Measurements from ENCODE around the gene ATP8B1. TPM values are rescaled to one million over a fixed set of nuclear protein-coding genes. Genes with fewer than 3 reads are reported as not detected.
A peak's percentile ranks its signal among the peaks of the same experiment; 100 is the strongest.

ATP8B1 gene
- total and polyA plus RNA-seq, 8 donors, result 16.4 to 26.6 (median 19.1) TPM

DNA sequence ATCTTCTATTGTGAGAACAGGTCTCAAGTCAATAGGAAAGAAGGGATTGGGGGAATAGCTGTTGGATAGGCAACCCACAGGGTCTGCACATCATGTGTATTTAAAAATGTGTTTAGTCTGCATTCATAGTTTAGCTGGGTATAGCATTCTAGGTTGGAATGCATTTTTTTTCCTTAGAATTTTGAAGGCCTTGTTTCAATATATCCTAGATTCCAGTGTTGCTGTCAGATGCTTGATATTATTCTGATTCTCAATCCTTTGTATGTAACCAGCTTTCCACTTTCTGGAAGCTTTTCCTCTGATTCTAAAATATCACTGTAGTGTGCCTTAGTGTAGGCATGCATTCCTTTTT lies 9.0 kb upstream of the ATP8B1 start:
- TF ChIP-seq, protein P1, sequence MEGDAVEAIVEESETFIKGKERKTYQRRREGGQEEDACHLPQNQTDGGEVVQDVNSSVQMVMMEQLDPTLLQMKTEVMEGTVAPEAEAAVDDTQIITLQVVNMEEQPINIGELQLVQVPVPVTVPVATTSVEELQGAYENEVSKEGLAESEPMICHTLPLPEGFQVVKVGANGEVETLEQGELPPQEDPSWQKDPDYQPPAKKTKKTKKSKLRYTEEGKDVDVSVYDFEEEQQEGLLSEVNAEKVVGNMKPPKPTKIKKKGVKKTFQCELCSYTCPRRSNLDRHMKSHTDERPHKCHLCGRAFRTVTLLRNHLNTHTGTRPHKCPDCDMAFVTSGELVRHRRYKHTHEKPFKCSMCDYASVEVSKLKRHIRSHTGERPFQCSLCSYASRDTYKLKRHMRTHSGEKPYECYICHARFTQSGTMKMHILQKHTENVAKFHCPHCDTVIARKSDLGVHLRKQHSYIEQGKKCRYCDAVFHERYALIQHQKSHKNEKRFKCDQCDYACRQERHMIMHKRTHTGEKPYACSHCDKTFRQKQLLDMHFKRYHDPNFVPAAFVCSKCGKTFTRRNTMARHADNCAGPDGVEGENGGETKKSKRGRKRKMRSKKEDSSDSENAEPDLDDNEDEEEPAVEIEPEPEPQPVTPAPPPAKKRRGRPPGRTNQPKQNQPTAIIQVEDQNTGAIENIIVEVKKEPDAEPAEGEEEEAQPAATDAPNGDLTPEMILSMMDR (IDR thresholded peaks at IDR 0.05), result no peak
- Histone ChIP-seq H3K27ac (no peak overlapping the region), H3K4me3 (no peak overlapping the region), H3K36me3 (no peaks in the 10 kb centered on the region), H3K27me3 (no peaks in the 10 kb centered on the region), H3K4me1 (peaks cover 0 to 5% of the 10 kb centered on the region in 2 donors), H3K9me3 (peaks cover 0 to 12% of the 10 kb centered on the region in 2 donors)
- no peak for DNase-seq
- no peak for ATAC-seq
- intact Hi-C loops (cut with DNase I), result no loop called here

DNA sequence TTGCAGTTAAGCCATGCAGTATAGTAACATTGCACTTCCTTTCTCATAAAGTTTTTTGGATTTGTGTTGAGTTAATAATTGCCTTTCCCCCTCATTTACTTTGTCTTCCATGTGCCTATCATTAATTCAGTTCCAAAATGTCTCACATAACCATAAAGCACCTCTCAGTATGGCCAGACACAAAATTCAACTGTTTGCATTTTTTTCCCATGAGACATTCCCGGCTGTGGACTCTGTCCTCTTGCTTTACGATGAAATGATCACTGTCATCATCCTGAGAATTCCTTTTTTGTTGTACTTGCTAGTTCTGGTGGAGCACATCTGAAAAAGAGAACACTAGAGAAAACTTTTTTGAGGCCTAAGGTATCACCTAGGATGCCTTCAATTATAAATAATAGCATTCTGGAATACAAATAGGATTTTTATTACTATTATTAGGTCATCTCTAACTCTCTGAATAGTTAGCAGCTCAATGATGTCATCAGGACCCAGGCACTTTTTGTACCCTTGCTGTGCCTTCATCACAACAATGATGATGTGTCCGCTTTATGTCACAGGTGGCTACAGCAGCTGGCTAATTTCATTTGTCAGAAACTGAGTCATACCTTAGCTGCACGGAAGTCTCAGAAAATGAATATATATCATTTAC lies 8.5 kb upstream of the ATP8B1 start:
- Histone ChIP-seq H3K27ac (no peak overlapping the region), H3K9me3 (peaks cover 0 to 12% of the 10 kb centered on the region in 2 donors), H3K27me3 (no peaks in the 10 kb centered on the region), H3K4me3 (no peak overlapping the region), H3K4me1 (peaks cover 0 to 5% of the 10 kb centered on the region in 2 donors), H3K36me3 (no peaks in the 10 kb centered on the region)
- DNase-seq (no peak), ATAC-seq (no peak)
- TF ChIP-seq, protein P1 (IDR thresholded peaks at IDR 0.05), result no peak
- intact Hi-C loops (cut with DNase I), result no loop called here

DNA sequence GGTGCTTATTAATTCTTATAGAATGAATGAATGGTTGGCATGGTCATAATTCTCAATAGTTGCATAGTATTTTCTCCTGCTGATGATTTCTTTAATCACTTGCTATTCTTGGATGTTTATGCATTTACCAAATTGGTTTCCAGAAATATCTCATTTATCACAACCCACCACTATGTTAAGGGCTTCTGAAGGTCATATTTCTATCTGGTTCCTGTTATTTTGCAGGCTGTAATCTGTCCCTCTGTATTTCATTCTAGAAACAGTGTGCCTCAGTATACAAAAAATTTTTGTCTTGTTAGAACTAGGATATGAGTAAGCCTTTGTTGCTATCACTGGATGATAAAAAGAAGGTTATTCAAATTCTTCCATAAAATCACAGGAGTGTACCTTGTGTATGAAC lies 6.1 kb upstream of the ATP8B1 start:
- Histone ChIP-seq H3K36me3 (no peaks in the 10 kb centered on the region), H3K27me3 (peaks cover 0 to 15% of the 10 kb centered on the region in 2 donors), H3K9me3 (peaks cover 0 to 12% of the 10 kb centered on the region in 2 donors), H3K4me3 (no peak overlapping the region), H3K4me1 (peaks cover 0 to 5% of the 10 kb centered on the region in 2 donors), H3K27ac (no peak overlapping the region)
- intact Hi-C loops (cut with DNase I), result no loop called here
- DNase-seq, result no peak
- TF ChIP-seq, protein P1 (IDR thresholded peaks at IDR 0.05), result no peak
- ATAC-seq, result no peak

DNA sequence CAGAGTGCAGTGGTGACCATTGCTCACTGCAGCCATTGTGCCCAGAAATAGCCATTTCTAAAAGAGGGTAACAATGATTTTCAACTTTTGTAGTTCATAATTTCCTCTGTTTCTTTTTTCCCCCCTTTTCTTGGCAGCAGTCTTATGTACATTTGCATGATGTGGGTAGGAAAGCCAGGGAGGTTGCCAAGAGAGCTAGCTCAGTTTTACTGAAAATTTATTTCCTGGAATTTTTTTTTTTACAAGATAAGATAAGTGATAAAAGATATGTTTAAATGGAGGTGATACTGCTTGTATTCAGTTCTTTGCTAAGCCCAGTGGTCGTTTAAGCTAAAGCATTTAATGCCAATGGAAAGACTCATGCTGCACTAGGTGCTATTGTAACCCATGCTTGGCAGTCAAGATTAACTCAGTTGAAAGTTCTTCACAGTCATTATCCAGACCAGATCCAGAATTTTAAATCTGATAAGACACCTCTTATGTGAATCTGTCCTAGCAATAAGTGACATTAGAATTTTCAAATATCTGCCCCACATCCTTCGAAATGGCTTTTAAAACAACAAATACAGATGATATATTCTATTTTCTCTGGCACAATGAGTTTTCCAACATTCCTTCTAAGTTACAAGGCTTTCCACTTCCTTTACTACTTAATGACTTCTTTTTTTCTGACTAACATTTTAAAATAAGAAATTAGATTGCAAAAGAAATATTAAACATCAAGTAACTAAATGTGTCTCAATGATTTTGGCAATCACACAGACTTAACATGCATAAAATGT lies 4.4 kb upstream of the ATP8B1 start:
- H3K27me3 ChIP-seq, result peaks cover 0 to 32% of the 10 kb centered on the region in 2 donors
- ATAC-seq, result no peak
- TF ChIP-seq, protein P1 (IDR thresholded peaks at IDR 0.05), result no peak
- no peaks in the 10 kb centered on the region for H3K36me3 ChIP-seq
- DNase-seq, result no peak
- H3K27ac ChIP-seq, result peak overlapping the region; percentile 24 to 41
- intact Hi-C loops (cut with DNase I), result no loop called here
- H3K9me3 ChIP-seq, result peaks cover 0 to 10% of the 10 kb centered on the region in 2 donors
- H3K4me3 ChIP-seq, result no peak overlapping the region
- H3K4me1 ChIP-seq, result peaks cover 2 to 5% of the 10 kb centered on the region in 2 donors

DNA sequence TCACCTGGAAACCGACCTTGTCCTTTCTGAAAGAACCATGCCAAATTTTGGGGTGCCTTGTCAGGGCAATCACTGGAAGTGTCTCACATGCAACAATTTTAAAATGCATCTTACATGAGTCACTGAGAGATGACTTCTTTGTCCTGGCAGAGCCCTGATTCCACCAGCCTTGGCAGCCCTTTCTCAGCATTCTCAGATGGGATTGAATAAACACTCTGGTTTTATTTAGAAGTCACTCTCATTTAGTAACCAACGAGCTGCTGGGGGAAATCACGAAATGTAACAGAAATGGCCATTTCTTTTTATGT lies 3.8 kb upstream of the ATP8B1 start:
- Histone ChIP-seq H3K4me3 (no peak overlapping the region), H3K36me3 (no peaks in the 10 kb centered on the region), H3K27me3 (peaks cover 0 to 38% of the 10 kb centered on the region in 2 donors), H3K4me1 (peaks cover 5 to 7% of the 10 kb centered on the region in 2 donors), H3K9me3 (peaks cover 0 to 4% of the 10 kb centered on the region in 2 donors), H3K27ac (peak overlapping the region; percentile 24 to 41)
- no peak for ATAC-seq
- no peak for DNase-seq
- intact Hi-C loops (cut with DNase I), result no loop called here
- TF ChIP-seq, protein P1 (IDR thresholded peaks at IDR 0.05), result no peak

Data from left lung (tissue), 10 donors.